GM18505 (cell line): Measurements from ENCODE around the gene MT2A.

Experiments
- ATAC-seq: cut with Tn5 transposase; IDR thresholded peaks from one replicate; pipeline ENCODE4 v1.9.1; 2021; ENCODE audit not compliant: unreplicated experiment
- POLR2A ChIP-seq: IDR thresholded peaks from 4 replicates; pipeline ENCODE4 v1.6.1; 2011; ENCODE audit warnings: borderline replicate concordance; ENCODE audit not compliant: insufficient read depth, insufficient read length; ENCODE audit errors: extremely low read depth

Gene MT2A

GRCh38 chr16:56631197-56631596, 22.8 kb downstream of the MT2A start:
- no peak for ATAC-seq
- no peak for TF ChIP-seq POLR2A

- TF ChIP-seq POLR2A = no peak
- ATAC-seq = no peak
Observed at GRCh38 chr16:56631832-56632155, 23.4 kb downstream of the MT2A start.

DNA sequence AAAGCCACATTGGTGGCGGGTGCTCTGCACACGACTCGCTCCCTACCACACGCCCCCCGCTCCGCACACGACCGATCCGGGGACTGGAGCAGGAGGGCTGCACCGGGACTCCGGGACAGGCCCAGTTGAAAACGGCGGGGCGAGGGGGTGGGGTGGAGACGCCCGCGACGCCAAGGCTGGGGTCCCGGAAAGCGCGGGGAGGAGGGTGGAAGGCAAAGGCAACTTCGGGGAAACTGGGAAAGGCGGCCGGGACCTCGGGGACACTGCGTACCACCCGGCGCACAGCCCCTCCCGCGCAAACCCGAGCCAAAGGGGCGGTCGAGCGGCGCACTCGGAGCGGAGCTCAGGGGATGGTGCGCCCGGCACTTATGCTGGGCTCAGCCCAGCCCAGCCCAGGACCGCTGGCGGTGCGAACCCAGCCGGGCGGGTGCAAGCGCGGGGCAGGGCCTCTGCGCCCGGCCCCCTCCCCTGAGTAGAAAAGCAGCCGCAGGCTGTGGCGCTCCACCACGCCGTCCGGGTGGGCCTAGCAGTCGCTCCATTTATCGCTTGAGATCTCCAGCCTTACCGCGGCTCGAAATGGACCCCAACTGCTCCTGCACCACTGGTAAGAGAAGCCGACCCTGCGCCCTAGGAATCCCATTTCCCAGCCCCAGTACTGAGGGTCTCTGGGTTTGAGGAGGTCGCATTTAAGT, 23.9 kb downstream of the MT2A start, which contains the start of gene MT1M:
Gene MT1M (plus strand): TSS at position 504 of the 692 bp plus-strand sequence. CDS start 73 bp downstream, at position 577.
- no peak for TF ChIP-seq POLR2A
- ATAC-seq = no peak

DNA sequence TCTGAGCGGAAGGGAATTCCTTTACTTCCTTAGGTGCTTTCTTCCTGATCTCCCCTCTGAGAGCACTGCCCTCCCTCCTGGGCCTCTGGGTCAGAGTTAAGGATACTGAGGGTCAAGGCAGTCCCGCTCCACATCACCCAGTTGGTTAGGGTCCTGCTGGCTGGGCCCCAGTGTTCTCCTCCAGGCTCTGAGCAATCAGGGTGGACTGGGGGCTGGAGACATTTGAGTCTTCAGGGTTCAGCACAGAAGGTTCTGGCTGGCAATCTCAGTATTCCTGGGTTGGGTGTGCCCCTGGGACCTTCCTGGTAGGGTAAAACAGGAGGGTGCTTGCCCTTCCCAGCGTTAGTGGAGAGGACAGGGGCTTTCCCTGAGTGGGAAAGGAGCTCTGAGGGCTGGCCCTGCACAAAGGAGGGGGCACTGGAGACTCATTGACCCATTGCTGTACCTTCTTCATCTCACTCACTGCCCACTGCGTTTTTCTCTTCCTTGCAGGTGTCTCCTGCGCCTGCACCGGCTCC, 24.5 kb downstream of the MT2A start:
- no peak for TF ChIP-seq POLR2A
- ATAC-seq = no peak

DNA sequence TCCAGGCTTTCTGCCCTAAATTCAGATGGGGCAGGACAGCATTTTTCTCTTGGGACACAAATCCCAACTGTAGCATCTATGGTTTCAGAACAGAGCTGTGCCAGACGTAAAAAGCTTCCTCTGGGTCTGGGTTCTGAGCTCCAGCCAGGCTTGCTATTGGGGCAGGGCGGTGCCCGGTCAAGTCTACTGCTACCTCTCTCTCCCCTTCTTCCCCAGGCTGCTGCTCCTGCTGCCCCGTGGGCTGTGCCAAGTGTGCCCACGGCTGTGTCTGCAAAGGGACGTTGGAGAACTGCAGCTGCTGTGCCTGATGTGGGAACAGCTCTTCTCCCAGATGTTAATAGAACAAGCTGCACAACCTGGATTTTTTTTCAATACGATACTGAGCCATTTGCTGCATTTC, 25.2 kb downstream of the MT2A start:
- ATAC-seq = no peak
- TF ChIP-seq POLR2A = no peak

GRCh38 chr16:56634715-56635440, 26.5 kb downstream of the MT2A start:
- no peak for ATAC-seq
- no peak for TF ChIP-seq POLR2A

DNA sequence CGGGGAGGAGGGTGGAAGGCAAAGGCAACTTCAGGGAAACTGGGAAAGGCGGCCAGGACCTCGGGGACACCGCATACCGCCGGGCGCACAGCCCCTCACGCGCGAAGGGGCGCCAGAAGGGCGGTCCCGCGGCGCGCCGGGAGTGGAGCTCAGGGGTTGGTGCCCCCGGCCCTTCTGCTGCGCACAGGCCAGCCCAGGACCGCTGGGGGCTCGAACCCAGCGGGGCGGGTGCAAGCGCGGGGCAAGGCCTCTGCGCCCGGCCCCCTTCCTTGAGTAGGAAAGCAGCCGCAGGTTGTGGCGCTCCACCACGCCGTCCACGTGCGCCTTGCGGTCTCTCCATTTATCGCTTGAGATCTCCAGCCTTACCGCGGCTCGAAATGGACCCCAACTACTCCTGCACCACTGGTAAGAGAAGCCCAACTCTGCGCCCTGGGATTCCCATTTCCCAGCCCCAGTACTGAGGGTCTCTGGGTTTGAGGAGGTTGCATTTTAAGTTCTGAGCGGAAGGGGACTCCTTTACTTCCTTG, 27.1 kb downstream of the MT2A start:
- TF ChIP-seq POLR2A = no peak
- no peak for ATAC-seq

DNA sequence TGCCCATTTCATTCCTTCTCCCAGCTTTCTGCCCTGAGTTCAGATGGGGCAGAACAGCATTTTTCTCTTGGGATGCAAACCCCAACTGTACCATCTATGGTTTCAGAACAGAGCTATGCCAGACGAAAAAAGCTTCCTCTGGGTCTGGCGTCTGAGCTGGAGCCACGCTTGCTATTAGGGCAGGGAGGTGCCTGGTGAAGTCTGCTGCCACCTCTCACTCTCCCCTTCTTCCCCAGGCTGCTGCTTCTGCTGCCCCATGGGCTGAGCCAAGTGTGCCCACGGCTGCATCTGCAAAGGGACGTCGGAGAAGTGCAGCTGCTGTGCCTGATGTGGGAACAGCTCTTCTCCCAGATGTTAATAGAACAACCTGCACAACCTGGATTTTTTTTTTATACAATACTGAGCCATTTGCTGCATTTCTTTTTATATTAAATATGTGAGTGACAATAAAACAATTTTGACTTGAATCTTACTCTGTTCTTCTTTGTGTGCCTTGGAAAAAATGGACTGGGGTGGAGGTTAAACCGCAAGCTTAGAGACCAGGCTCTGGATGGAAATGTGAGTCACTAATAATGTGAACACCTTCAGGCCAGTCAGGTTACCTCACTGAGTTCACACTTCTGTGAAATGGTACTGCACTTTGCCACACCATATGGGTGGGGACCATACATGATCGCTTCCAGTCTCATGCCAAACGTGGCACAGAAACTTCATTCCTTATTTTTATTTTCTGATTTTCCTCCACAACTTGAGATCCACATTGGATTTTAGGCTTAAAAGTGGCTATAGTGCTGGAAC, 28.4 kb downstream of the MT2A start:
- no peak for ATAC-seq
- TF ChIP-seq POLR2A = no peak

DNA sequence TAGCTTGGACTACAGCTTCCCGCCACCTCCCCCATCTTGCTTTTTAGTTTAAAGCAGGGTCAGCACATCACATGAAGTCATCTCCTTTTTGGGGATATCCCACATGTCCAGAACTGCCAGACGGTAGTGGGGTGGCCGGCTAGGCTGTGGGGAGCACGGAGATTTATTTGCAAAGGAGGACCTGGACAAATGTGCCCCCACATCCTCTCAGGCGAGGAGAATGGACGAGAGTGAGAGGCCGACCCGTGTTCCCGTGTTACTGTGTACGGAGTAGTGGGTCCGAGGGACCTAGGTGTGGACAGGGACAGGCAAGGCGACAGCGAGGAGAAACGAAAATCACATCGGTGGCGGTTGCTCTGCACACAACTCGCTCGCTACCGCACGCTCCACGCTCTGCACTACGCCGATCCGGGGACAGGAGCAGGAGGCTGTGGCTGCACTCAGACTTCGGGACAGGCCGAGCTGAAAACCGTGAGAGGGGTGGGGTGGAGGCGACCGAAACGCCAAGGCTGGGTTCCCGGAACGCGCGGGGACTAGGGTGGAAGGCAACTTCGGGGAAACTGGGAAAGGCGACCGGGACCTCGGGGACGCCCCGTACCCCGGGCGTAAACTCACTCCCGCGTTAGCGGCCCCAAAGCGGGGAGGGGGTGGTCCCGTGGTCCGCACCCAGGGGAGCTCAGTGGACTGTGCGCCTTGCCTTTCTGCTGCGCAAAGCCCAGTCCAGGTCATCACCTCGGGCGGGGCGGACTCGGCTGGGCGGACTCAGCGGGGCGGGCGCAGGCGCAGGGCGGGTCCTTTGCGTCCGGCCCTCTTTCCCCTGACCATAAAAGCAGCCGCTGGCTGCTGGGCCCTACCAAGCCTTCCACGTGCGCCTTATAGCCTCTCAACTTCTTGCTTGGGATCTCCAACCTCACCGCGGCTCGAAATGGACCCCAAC, 29.7 kb downstream of the MT2A start, which contains the start of gene MT1A:
Gene MT1A (plus strand): TSS at position 853 of the 937 bp plus-strand sequence. CDS start 73 bp downstream, at position 926.
- no peak for TF ChIP-seq POLR2A
- no peak for ATAC-seq

- TF ChIP-seq POLR2A = no peak
- ATAC-seq = no peak
Observed at GRCh38 chr16:56639045-56639444, 30.7 kb downstream of the MT2A start.

- TF ChIP-seq POLR2A = no peak
Observed at GRCh38 chr16:56640076-56640475, 31.7 kb downstream of the MT2A start.

DNA sequence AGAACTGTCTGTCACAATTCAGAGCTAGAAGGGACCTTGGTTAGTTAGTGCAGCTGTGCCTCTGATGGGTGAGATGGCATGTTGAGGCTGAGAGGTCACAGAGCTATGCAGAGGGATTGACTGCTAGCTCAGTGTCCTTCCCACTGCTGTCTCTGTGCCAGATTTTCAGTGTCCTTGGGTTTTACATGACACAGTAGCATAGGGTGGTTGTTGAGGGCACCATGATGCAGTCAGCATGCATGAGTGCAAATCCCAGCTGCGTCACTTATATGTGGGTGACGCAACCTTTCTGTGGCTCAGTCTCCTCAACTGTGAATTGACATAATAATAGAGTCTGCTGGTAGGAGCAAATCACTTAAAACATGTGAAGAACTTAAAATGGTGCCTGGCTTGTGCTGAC, 32.8 kb downstream of the MT2A start:
- TF ChIP-seq POLR2A = no peak
- no peak for ATAC-seq

More at GRCh38 chr16:56640076-56640475, 31.7 kb downstream of the MT2A start:
- no peak for ATAC-seq
